T-helper 17 cell (primary cell): Measurements from ENCODE around the gene TM9SF4. TPM values are rescaled to one million over a fixed set of nuclear protein-coding genes. Genes with fewer than 3 reads are reported as not detected.

ENCODE experiments used
- ATAC-seq: fragments of 150-1000 bp; cut with Tn5 transposase; 2 replicates; pipeline ENCODE4 v1.10.0; 2021; ENCODE audit warnings: mild to moderate bottlenecking, moderate library complexity
- DNase-seq, 3 donors: peaks; one replicate each; pipeline versions ENCODE4 v3.0.0 to v3.0.0-alpha.2; 2020 to 2021
- H3K9me3 ChIP-seq: one replicate; pipeline ENCODE4 v1.7.0; 2013; ENCODE audit warnings: low read length, mild to moderate bottlenecking; ENCODE audit not compliant: control insufficient read depth, poor library complexity, severe bottlenecking
- H3K27ac Mint-ChIP-seq: one replicate; pipeline ENCODE4 v1.8.0; 2022; ENCODE audit warnings: mild to moderate bottlenecking, moderate library complexity, mixed read lengths
- H3K27me3 Mint-ChIP-seq: one replicate; pipeline ENCODE4 v1.8.0; 2022; ENCODE audit warnings: mixed read lengths
- H3K36me3 Mint-ChIP-seq: one replicate; pipeline ENCODE4 v1.8.0; 2022; ENCODE audit warnings: low read depth, mixed read lengths
- H3K4me1 Mint-ChIP-seq: one replicate; pipeline ENCODE4 v1.8.0; 2022; ENCODE audit warnings: mild to moderate bottlenecking, mixed read lengths
- H3K4me3 Mint-ChIP-seq: one replicate; pipeline ENCODE4 v1.8.0; 2022; ENCODE audit warnings: mild to moderate bottlenecking, moderate library complexity, mixed read lengths
- total RNA-seq, 4 donors: library from RNA in 2 of 4; stranded (reverse) in 2 of 4; gene quantifications; one replicate each; pipeline ENCODE4 v1.2.3 and lab custom pipeline; 2022 to 2026

The TM9SF4 gene
- total RNA-seq, 2 donors from 2014 or later: 41.2 to 42.4 TPM

GRCh38 chr20:32124916-32125454, 15.5 kb downstream of the TM9SF4 start:
- H3K27ac Mint-ChIP-seq: no peak overlapping the region
- ATAC-seq (no peak), DNase-seq (no peak)
- peaks cover 2% of the 10 kb centered on the region for H3K36me3 Mint-ChIP-seq
- H3K27me3 Mint-ChIP-seq: no peaks in the 10 kb centered on the region
- H3K4me3 Mint-ChIP-seq: no peak overlapping the region
- peaks cover 13% of the 10 kb centered on the region for H3K4me1 Mint-ChIP-seq
- no peaks in the 10 kb centered on the region for H3K9me3 ChIP-seq

DNA sequence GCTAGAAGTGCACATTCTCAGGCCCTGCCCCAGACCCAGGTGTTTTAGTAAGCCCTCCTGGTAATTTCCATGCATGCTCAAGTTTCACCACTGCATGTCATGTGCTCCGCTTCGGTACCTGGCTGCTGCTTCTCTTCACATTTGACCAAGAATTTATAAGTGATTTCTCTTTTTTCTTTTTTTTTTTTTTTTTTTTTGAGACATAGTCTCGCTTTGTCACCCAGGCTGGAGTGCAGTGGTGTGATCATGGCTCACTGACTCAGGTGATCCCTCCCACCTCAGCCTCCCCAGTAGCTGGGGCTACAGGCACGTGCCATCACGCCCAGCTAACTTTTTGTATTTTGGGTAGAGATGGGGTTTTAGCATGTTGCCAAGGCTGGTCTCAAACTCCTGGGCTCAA, 16.0 kb downstream of the TM9SF4 start:
- H3K9me3 ChIP-seq: no peaks in the 10 kb centered on the region
- H3K4me1 Mint-ChIP-seq: peaks cover 17% of the 10 kb centered on the region
- H3K4me3 Mint-ChIP-seq: no peak overlapping the region
- DNase-seq (no peak), ATAC-seq (no peak)
- no peaks in the 10 kb centered on the region for H3K27me3 Mint-ChIP-seq
- peaks cover 2% of the 10 kb centered on the region for H3K36me3 Mint-ChIP-seq
- H3K27ac Mint-ChIP-seq: no peak overlapping the region

GRCh38 chr20:32126919-32127318, 17.4 kb downstream of the TM9SF4 start:
- Mint-ChIP-seq H3K27me3 (no peaks in the 10 kb centered on the region), H3K27ac (peak overlapping the region; percentile 29), H3K4me1 (peaks cover 21% of the 10 kb centered on the region), H3K36me3 (peaks cover 2% of the 10 kb centered on the region), H3K4me3 (no peak overlapping the region)
- no peaks in the 10 kb centered on the region for H3K9me3 ChIP-seq
- no peak for DNase-seq
- ATAC-seq: no peak

DNA sequence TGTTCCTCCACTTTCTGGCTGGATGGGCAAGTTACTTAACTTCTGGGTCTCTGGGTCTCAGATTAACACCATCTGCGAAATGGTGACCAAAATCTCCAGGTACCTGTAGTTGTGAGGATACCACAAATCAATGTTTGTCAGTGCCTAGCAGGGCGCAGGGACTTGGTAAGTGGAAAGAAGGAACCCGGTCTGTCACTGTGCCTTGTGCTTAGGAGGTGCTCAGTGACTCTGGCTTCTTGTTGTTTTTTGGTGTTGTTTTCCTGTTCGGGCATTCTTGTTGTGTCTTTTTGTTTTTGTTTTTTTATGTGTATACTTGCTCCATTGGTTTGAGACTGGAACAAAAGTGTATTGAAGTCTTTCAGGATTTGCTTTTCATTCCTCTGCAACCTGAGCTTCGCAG, 17.8 kb downstream of the TM9SF4 start:
- Mint-ChIP-seq H3K4me1 (peaks cover 21% of the 10 kb centered on the region), H3K4me3 (no peak overlapping the region), H3K27ac (no peak overlapping the region), H3K36me3 (peaks cover 2% of the 10 kb centered on the region), H3K27me3 (no peaks in the 10 kb centered on the region)
- DNase-seq: no peak
- no peaks in the 10 kb centered on the region for H3K9me3 ChIP-seq
- ATAC-seq: no peak

- H3K27ac Mint-ChIP-seq: no peak overlapping the region
- no peaks in the 10 kb centered on the region for H3K9me3 ChIP-seq
- peaks cover 25% of the 10 kb centered on the region for H3K4me1 Mint-ChIP-seq
- DNase-seq (no peak), ATAC-seq (no peak)
- peaks cover 2% of the 10 kb centered on the region for H3K36me3 Mint-ChIP-seq
- H3K27me3 Mint-ChIP-seq: no peaks in the 10 kb centered on the region
- H3K4me3 Mint-ChIP-seq: no peak overlapping the region
These were observed 18.7 kb downstream of the TM9SF4 start for GRCh38 chr20:32128167-32128566.

DNA sequence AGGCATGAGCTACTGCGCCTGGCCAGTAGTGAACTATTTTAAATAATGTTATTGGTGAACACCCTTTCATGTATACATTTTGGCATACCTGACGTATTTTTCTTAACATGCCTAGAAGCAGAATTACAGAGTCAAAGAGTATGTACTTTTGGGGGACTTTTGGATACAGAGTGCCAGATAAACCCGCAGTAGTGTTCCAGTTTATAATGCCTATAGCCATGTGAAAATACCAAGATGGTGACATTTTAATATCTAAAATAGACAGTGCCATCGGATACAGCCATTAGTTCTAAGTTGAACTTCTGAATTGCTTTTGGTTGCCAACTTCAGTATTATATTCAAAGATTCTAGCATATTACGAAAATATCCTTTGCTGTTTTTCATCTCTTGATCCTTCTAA, 20.3 kb downstream of the TM9SF4 start:
- H3K4me3 Mint-ChIP-seq: no peak overlapping the region
- peaks cover 5% of the 10 kb centered on the region for H3K36me3 Mint-ChIP-seq
- no peak overlapping the region for H3K27ac Mint-ChIP-seq
- no peaks in the 10 kb centered on the region for H3K27me3 Mint-ChIP-seq
- H3K4me1 Mint-ChIP-seq: peaks cover 27% of the 10 kb centered on the region
- H3K9me3 ChIP-seq: no peaks in the 10 kb centered on the region
- DNase-seq (no peak), ATAC-seq (no peak)

- no peak overlapping the region for H3K27ac Mint-ChIP-seq
- no peak overlapping the region for H3K4me3 Mint-ChIP-seq
- H3K9me3 ChIP-seq: no peaks in the 10 kb centered on the region
- peaks cover 29% of the 10 kb centered on the region for H3K4me1 Mint-ChIP-seq
- H3K27me3 Mint-ChIP-seq: no peaks in the 10 kb centered on the region
- ATAC-seq (no peak), DNase-seq (no peak)
- peaks cover 6% of the 10 kb centered on the region for H3K36me3 Mint-ChIP-seq
These were observed 20.8 kb downstream of the TM9SF4 start for GRCh38 chr20:32130352-32130751.

GRCh38 chr20:32130965-32131364, 21.5 kb downstream of the TM9SF4 start:
- Mint-ChIP-seq H3K4me1 (peaks cover 30% of the 10 kb centered on the region), H3K27ac (peak overlapping the region; percentile 84), H3K4me3 (no peak overlapping the region), H3K36me3 (peaks cover 7% of the 10 kb centered on the region), H3K27me3 (no peaks in the 10 kb centered on the region)
- ATAC-seq (no peak), DNase-seq (no peak)
- no peaks in the 10 kb centered on the region for H3K9me3 ChIP-seq

DNA sequence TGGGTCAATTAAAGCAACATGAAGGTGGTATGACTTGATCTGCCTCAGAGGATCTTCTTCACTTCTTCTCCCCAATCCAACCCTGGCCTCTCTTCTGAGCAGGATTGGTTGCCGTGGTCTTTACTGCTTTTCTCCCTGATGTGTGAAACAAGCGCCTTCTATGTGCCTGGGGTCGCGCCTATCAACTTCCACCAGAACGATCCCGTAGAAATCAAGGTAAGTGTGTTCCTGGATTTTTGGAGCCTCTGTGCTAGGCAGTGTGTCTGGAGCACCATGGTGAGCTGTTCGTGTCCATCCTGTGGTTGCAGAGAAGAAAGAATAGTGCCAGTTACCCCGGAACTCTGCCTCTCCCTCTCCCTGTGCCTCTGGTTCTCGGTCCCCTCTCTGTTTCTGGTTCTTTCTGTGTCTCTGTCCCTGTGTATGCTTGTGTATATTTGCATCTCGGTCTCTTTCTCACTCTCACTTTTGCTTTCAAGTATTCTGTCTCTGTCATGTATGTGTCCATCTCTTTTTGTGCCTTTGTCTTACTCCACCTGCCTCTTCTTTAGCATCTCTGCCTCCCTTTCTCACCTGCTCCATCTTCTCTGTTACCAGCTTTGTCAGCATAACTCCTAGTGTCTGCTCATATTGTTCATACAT, 23.5 kb downstream of the TM9SF4 start:
- no peaks in the 10 kb centered on the region for H3K27me3 Mint-ChIP-seq
- H3K4me1 Mint-ChIP-seq: peaks cover 24% of the 10 kb centered on the region
- H3K36me3 Mint-ChIP-seq: peaks cover 9% of the 10 kb centered on the region
- DNase-seq (no peak), ATAC-seq (no peak)
- no peak overlapping the region for H3K4me3 Mint-ChIP-seq
- peak overlapping the region; percentile 6 for H3K27ac Mint-ChIP-seq
- no peaks in the 10 kb centered on the region for H3K9me3 ChIP-seq

DNA sequence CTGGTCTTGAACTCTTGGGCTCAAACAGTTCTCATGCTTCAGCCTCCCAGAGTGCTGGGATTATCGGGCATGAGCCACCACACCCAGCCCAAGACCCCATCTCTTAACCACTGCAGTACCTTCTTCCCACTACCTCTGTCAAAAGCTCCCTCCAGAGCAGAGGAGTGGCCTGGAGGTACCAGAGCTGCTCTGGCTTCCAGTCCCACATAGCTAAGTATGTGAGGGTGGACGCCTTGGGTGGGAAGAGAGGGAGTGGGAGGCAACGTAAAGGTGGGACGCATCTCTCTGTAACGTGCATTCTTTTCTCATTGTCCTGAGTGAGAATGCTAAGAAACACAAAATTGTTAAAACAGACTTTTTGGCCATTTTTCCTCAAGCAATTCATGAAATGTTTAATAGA, 24.5 kb downstream of the TM9SF4 start:
- DNase-seq: no peak
- H3K9me3 ChIP-seq: no peaks in the 10 kb centered on the region
- Mint-ChIP-seq H3K36me3 (peaks cover 13% of the 10 kb centered on the region), H3K27me3 (no peaks in the 10 kb centered on the region), H3K4me3 (no peak overlapping the region), H3K4me1 (peaks cover 24% of the 10 kb centered on the region), H3K27ac (no peak overlapping the region)
- no peak for ATAC-seq

GRCh38 chr20:32135983-32136515, 26.5 kb downstream of the TM9SF4 start:
- no peak overlapping the region for H3K4me3 Mint-ChIP-seq
- DNase-seq: no peak
- H3K27me3 Mint-ChIP-seq: no peaks in the 10 kb centered on the region
- no peak for ATAC-seq
- H3K27ac Mint-ChIP-seq: no peak overlapping the region
- H3K4me1 Mint-ChIP-seq: peaks cover 25% of the 10 kb centered on the region
- no peaks in the 10 kb centered on the region for H3K9me3 ChIP-seq
- peaks cover 25% of the 10 kb centered on the region for H3K36me3 Mint-ChIP-seq

DNA sequence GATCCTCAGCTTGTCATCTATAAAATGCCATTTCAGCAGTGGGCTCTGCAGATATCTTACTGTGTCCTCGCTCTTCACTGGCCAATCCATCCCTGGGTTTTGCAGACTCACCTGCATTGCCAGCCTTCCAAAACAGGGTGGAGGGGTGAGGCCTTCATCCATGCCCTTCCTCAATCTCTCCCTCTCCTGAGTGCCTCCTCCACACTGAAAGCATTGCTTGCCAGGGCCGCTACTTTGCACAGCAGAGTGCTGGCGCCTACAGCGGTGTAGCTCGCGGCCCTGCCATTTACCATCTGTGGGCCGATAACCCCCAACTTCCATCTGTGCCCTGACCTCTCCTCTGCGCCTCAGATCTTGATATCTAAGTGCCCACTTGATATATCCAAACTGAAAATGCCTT, 29.4 kb downstream of the TM9SF4 start:
- no peak for DNase-seq
- H3K9me3 ChIP-seq: no peaks in the 10 kb centered on the region
- H3K36me3 Mint-ChIP-seq: peaks cover 28% of the 10 kb centered on the region
- H3K27me3 Mint-ChIP-seq: no peaks in the 10 kb centered on the region
- H3K4me1 Mint-ChIP-seq: peaks cover 11% of the 10 kb centered on the region
- H3K27ac Mint-ChIP-seq: peak overlapping the region; percentile 74
- no peak overlapping the region for H3K4me3 Mint-ChIP-seq
- no peak for ATAC-seq

DNA sequence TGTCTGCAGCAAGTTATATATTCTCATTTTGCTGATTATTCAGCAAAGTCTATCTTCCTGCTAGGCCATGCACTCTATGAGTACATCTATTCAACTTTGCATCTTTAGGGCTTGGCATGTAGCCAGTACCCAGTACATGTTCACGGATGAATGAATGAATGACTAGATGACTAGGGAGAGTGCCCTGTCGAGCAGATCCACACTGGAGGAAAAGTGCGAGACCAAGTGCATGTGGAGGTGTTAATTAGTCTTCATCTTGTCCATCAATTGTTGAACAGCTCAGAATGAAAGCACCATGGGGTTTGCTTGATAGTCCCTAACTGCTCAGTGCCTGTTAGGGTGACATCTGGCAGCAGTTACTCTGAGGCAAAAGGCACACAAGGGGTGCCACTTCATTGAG, 30.4 kb downstream of the TM9SF4 start:
- no peak for ATAC-seq
- H3K36me3 Mint-ChIP-seq: peaks cover 28% of the 10 kb centered on the region
- H3K4me1 Mint-ChIP-seq: peaks cover 11% of the 10 kb centered on the region
- no peak overlapping the region for H3K27ac Mint-ChIP-seq
- no peaks in the 10 kb centered on the region for H3K9me3 ChIP-seq
- H3K4me3 Mint-ChIP-seq: no peak overlapping the region
- no peak for DNase-seq
- H3K27me3 Mint-ChIP-seq: no peaks in the 10 kb centered on the region

DNA sequence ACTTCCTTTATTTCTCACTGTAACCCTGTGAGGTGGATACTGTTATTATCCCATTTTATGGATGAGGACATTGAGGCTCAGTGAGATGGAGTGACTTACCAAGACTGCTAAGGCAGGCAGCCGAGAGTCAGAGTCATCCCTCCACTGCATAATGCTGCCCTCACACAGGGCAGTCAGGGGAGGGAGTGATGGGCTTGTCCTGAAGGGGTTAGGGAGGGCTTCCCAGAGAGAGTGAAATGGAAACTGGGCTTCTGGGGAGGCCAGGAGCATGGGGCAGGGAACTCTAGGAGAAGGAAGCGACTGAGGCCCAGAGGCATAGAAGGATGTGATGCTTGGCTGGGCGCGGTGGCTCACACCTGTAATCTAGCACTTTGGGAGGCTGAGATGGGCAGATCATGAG, 31.1 kb downstream of the TM9SF4 start:
- Mint-ChIP-seq H3K27ac (no peak overlapping the region), H3K27me3 (no peaks in the 10 kb centered on the region), H3K4me3 (peak overlapping the region; percentile 28), H3K36me3 (peaks cover 30% of the 10 kb centered on the region), H3K4me1 (peaks cover 8% of the 10 kb centered on the region)
- no peaks in the 10 kb centered on the region for H3K9me3 ChIP-seq
- no peak for DNase-seq
- no peak for ATAC-seq
